GM12892 (cell line): Measurements from ENCODE around the gene FXYD6.

Source experiments
- POLR2AphosphoS5 ChIP-seq: IDR thresholded peaks from 2 replicates; pipeline ENCODE4 v1.6.1; 2011; ENCODE audit warnings: low read depth, low read length, control low read depth
- TAF1 ChIP-seq: IDR thresholded peaks from 2 replicates; pipeline ENCODE4 v1.6.1; 2011; ENCODE audit warnings: low read depth, mild to moderate bottlenecking, control low read depth, low read length, borderline replicate concordance

DNA sequence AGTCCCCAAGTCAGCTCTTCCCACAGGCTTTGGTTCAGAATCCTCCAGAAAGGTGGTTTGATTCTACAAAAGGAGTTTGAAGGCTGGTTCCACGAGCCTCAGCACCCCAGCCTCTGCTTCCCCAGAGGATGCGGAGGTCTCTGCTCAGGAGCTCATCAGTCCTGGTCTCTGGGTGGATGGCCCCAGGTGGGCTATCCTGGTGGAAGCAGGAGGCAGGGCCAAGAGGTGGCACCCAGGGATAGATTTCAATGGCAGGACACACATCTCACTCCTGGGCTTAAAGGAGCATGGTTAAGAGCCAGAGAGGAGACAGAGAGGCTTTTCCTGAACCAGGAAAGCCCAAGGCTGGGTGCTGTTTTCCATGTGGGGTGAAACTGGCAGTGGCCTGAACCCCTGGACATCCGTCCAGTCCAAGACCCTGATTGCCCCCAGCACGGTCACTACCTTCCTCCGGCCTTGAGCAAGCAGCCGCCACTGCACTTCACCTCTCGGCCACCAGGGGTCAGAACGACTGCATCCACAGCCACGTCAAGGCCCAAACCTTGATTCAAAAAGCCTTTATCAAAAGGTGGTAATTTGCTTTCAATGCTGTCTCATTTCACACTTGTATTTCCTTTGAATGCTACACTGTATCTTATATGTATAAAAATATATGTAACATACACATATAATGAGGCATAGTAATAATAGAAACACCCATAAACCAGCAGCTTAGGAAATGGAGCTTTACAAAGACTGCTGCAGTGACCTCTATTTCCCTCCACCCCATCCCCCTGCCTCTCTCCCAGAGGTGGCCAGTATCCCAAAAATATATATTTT is 32.6 kb downstream of the FXYD6 start:
- TF ChIP-seq POLR2AphosphoS5 (no peak), TAF1 (no peak)
